SK-N-SH treated with all-trans-retinoic acid at 6 μM for 48 hours (cell line): ENCODE data around the gene TMBIM4.

Experiments used
- ARNTL ChIP-seq: fragments of 450-650 bp; formaldehyde crosslinking; IDR thresholded peaks from 2 replicates; pipeline ENCODE4 v1.5.0; 2020; ENCODE audit warnings: low read depth, mild to moderate bottlenecking, moderate library complexity, borderline replicate concordance
- ESRRG ChIP-seq: fragments of 250-450 bp; sonication (Bioruptor Pico); IDR thresholded peaks from 2 replicates; pipeline ENCODE4 v1.6.1; 2021; ENCODE audit warnings: mild to moderate bottlenecking
- OSR1 ChIP-seq: fragments of 250-450 bp; sonication (Bioruptor Pico); IDR thresholded peaks from 2 replicates; pipeline ENCODE4 v1.8.0; 2022; ENCODE audit warnings: moderate library complexity, mild to moderate bottlenecking, inconsistent platforms
- PPARA ChIP-seq: fragments of 250-450 bp; sonication (Bioruptor Pico); IDR thresholded peaks from 2 replicates; pipeline ENCODE4 v1.5.0; 2020; ENCODE audit warnings: mild to moderate bottlenecking, borderline replicate concordance
- SNAI2 ChIP-seq: fragments of 250-450 bp; sonication (Bioruptor Pico); IDR thresholded peaks from 2 replicates; pipeline ENCODE4 v1.5.0; 2020; ENCODE audit warnings: mild to moderate bottlenecking, moderate library complexity
- TCF4 ChIP-seq: fragments of 250-450 bp; sonication (Bioruptor Pico); IDR thresholded peaks from 2 replicates; pipeline ENCODE4 v1.8.0; 2021; ENCODE audit warnings: mild to moderate bottlenecking, moderate library complexity, borderline replicate concordance
- ZC3H10 ChIP-seq: fragments of 250-450 bp; sonication (Bioruptor Pico); IDR thresholded peaks from 2 replicates; pipeline ENCODE4 v1.5.1; 2021; ENCODE audit warnings: mild to moderate bottlenecking, moderate library complexity
- ZFP3 ChIP-seq: fragments of 250-450 bp; sonication (Bioruptor Pico); IDR thresholded peaks from 2 replicates; pipeline ENCODE4 v1.5.0; 2020; ENCODE audit warnings: mild to moderate bottlenecking, moderate library complexity
- ZFP30 ChIP-seq: fragments of 450-650 bp; formaldehyde crosslinking; IDR thresholded peaks from 2 replicates; pipeline ENCODE4 v1.5.0; 2022; ENCODE audit warnings: mild to moderate bottlenecking, moderate library complexity
- ZNF565 ChIP-seq: fragments of 450-650 bp; formaldehyde crosslinking; conservative IDR thresholded peaks from 2 replicates; pipeline ENCODE4 v1.5.0; 2020; ENCODE audit warnings: low read depth, mild to moderate bottlenecking, moderate library complexity
- ZNF70 ChIP-seq: fragments of 450-650 bp; formaldehyde crosslinking; IDR thresholded peaks from 2 replicates; pipeline ENCODE4 v1.5.0; 2020; ENCODE audit warnings: mild to moderate bottlenecking, moderate library complexity
- ZNF8 ChIP-seq: fragments of 450-650 bp; formaldehyde crosslinking; IDR thresholded peaks from 2 replicates; pipeline ENCODE4 v1.5.0; 2020; ENCODE audit warnings: mild to moderate bottlenecking, moderate library complexity
- TF ChIP-seq, protein P1 (sequence below): fragments of 250-450 bp; sonication (Bioruptor Pico); IDR thresholded peaks from 2 replicates; pipeline ENCODE4 v1.5.0; 2020; ENCODE audit warnings: mild to moderate bottlenecking, moderate library complexity
- TF ChIP-seq, protein P2 (sequence below): fragments of 250-450 bp; sonication (Bioruptor Pico); IDR thresholded peaks from 2 replicates; pipeline ENCODE4 v1.8.0; 2020; ENCODE audit warnings: mild to moderate bottlenecking, moderate library complexity, borderline replicate concordance

DNA sequence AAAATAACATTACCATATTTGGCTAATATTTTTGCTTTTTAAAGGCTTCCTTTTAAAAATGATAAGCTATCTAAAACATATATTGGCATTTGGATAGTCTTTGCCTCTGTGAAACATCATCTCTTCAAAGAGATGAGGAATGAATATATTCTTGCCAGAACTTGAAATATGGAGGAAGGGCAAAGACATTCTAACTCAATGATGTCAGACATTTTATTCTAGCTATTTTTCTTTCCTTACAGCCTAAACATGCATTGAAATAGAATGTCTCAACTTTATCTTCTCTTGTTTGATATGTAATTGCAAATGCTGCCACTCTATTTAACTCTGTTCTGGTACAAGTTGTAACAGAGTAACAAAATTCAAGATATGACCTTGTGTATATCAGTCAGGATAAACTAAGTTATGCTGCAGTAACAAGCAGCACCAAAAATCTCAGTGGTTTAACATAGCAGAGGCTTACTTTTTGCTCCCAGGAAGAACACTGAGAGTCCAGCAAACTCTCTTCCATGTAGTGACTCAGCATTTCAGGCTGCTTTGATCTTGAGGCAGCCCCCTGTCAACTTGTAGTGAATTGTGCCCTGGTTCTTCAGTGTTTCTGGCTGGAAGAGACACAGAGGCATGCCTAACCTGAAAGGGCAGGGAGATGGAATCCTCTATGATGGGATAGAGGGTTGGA, 30.2 kb upstream of the TMBIM4 start:
- TF ChIP-seq ZC3H10: no peak
- no peak for TF ChIP-seq ZFP30
- no peak for TF ChIP-seq ESRRG (CRISPR knock-in tag)
- no peak for TF ChIP-seq ZNF70 (CRISPR knock-in tag)
- TF ChIP-seq SNAI2: no peak
- TF ChIP-seq ZFP3 (CRISPR knock-in tag): no peak
- no peak for TF ChIP-seq OSR1
- TF ChIP-seq, protein P1, sequence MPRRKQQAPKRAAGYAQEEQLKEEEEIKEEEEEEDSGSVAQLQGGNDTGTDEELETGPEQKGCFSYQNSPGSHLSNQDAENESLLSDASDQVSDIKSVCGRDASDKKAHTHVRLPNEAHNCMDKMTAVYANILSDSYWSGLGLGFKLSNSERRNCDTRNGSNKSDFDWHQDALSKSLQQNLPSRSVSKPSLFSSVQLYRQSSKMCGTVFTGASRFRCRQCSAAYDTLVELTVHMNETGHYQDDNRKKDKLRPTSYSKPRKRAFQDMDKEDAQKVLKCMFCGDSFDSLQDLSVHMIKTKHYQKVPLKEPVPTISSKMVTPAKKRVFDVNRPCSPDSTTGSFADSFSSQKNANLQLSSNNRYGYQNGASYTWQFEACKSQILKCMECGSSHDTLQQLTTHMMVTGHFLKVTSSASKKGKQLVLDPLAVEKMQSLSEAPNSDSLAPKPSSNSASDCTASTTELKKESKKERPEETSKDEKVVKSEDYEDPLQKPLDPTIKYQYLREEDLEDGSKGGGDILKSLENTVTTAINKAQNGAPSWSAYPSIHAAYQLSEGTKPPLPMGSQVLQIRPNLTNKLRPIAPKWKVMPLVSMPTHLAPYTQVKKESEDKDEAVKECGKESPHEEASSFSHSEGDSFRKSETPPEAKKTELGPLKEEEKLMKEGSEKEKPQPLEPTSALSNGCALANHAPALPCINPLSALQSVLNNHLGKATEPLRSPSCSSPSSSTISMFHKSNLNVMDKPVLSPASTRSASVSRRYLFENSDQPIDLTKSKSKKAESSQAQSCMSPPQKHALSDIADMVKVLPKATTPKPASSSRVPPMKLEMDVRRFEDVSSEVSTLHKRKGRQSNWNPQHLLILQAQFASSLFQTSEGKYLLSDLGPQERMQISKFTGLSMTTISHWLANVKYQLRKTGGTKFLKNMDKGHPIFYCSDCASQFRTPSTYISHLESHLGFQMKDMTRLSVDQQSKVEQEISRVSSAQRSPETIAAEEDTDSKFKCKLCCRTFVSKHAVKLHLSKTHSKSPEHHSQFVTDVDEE (CRISPR knock-in tag): no peak
- TF ChIP-seq ARNTL (CRISPR knock-in tag): no peak
- TF ChIP-seq PPARA (CRISPR knock-in tag): no peak
- TF ChIP-seq, protein P2, sequence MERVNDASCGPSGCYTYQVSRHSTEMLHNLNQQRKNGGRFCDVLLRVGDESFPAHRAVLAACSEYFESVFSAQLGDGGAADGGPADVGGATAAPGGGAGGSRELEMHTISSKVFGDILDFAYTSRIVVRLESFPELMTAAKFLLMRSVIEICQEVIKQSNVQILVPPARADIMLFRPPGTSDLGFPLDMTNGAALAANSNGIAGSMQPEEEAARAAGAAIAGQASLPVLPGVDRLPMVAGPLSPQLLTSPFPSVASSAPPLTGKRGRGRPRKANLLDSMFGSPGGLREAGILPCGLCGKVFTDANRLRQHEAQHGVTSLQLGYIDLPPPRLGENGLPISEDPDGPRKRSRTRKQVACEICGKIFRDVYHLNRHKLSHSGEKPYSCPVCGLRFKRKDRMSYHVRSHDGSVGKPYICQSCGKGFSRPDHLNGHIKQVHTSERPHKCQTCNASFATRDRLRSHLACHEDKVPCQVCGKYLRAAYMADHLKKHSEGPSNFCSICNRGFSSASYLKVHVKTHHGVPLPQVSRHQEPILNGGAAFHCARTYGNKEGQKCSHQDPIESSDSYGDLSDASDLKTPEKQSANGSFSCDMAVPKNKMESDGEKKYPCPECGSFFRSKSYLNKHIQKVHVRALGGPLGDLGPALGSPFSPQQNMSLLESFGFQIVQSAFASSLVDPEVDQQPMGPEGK (CRISPR knock-in tag): no peak
- no peak for TF ChIP-seq TCF4 (CRISPR knock-in tag)
- no peak for TF ChIP-seq ZNF8 (CRISPR knock-in tag)
- no peak for TF ChIP-seq ZNF565
